Progenitor cell of endocrine pancreas (in vitro differentiated cells): ENCODE measurements around the gene NELFB. TPM values are rescaled to one million over a fixed set of nuclear protein-coding genes. Genes with fewer than 3 reads are reported as not detected.
A peak's percentile ranks its signal among the peaks of the same experiment; 100 is the strongest.

Experiments
- DNase-seq: peaks from one replicate; pipeline ENCODE4 v3.0.0; 2021; ENCODE audit warnings: low spot score; ENCODE audit not compliant: unreplicated experiment
- H3K27ac Mint-ChIP-seq: 2 replicates; pipeline ENCODE4 v1.8.0; 2021; ENCODE audit warnings: mild to moderate bottlenecking, moderate library complexity, mixed read lengths
- H3K27me3 Mint-ChIP-seq: 2 replicates; pipeline ENCODE4 v1.8.0; 2021; ENCODE audit warnings: mixed read lengths
- H3K36me3 Mint-ChIP-seq: 2 replicates; pipeline ENCODE4 v1.8.0; 2022; ENCODE audit warnings: mixed read lengths; ENCODE audit not compliant: insufficient read depth
- H3K4me1 Mint-ChIP-seq: 2 replicates; pipeline ENCODE4 v1.8.0; 2021; ENCODE audit warnings: low read depth, mixed read lengths
- H3K4me3 Mint-ChIP-seq: 2 replicates; pipeline ENCODE4 v1.8.0; 2021; ENCODE audit warnings: low read depth, mild to moderate bottlenecking, moderate library complexity, mixed read lengths
- H3K9me3 Mint-ChIP-seq: 2 replicates; pipeline ENCODE4 v1.8.0; 2021; ENCODE audit warnings: low read depth, mixed read lengths
- CTCF ChIP-seq: fragments of 200-600 bp; sonication (generic); IDR thresholded peaks from one replicate; pipeline ENCODE4 v1.5.0; 2021; ENCODE audit warnings: antibody characterized with exemption, mild to moderate bottlenecking; ENCODE audit not compliant: unreplicated experiment
- total RNA-seq: library from RNA; stranded (reverse); gene quantifications from 2 replicates; pipeline ENCODE4 v1.2.1, GENCODE V29; 2021

The NELFB gene
- total RNA-seq, 1 donor from 2014 or later: 62.3 TPM

- DNase-seq: peak; percentile 50
- H3K27me3 Mint-ChIP-seq: no peaks in the 10 kb centered on the region
- H3K4me3 Mint-ChIP-seq: peak within 1 kb of the TSS; percentile 78
- peaks cover 1% of the 10 kb centered on the region for H3K36me3 Mint-ChIP-seq
- H3K9me3 Mint-ChIP-seq: no peaks in the 10 kb centered on the region
- TF ChIP-seq CTCF: peak; percentile 19
- peak within 1 kb of the TSS; percentile 96 for H3K27ac Mint-ChIP-seq
- H3K4me1 Mint-ChIP-seq: peaks cover 10% of the 10 kb centered on the region
These were observed 32.7 kb upstream of the NELFB start, which contains the start of gene RNF208 for GRCh38 chr9:137222190-137223077. Gene RNF208 (minus strand): TSS chr9:137222240. CDS start chr9:137221212, 1,028 bp downstream.

GRCh38 chr9:137223078-137223970 is 31.8 kb upstream of the NELFB start:
- peak overlapping the region; percentile 78 for H3K4me3 Mint-ChIP-seq
- peak overlapping the region; percentile 96 for H3K27ac Mint-ChIP-seq
- TF ChIP-seq CTCF: no peak
- H3K27me3 Mint-ChIP-seq: no peaks in the 10 kb centered on the region
- DNase-seq: peak; percentile 90
- peaks cover 1% of the 10 kb centered on the region for H3K36me3 Mint-ChIP-seq
- peaks cover 13% of the 10 kb centered on the region for H3K4me1 Mint-ChIP-seq
- H3K9me3 Mint-ChIP-seq: no peaks in the 10 kb centered on the region

GRCh38 chr9:137224830-137225694 is 30.1 kb upstream of the NELFB start, which contains the start of gene CYSRT1:
Gene CYSRT1 (plus strand): TSS chr9:137225174. CDS start chr9:137225622, 448 bp downstream.
- Mint-ChIP-seq H3K4me3 (peak within 1 kb of the TSS; percentile 78), H3K4me1 (peaks cover 9% of the 10 kb centered on the region), H3K36me3 (no peaks in the 10 kb centered on the region), H3K9me3 (no peaks in the 10 kb centered on the region), H3K27ac (peak within 1 kb of the TSS; percentile 69), H3K27me3 (no peaks in the 10 kb centered on the region)
- no peak for DNase-seq
- TF ChIP-seq CTCF: no peak

GRCh38 chr9:137225699-137226331 is 29.3 kb upstream of the NELFB start:
- Mint-ChIP-seq H3K36me3 (no peaks in the 10 kb centered on the region), H3K27ac (no peak overlapping the region), H3K4me1 (peaks cover 9% of the 10 kb centered on the region), H3K27me3 (no peaks in the 10 kb centered on the region), H3K9me3 (no peaks in the 10 kb centered on the region), H3K4me3 (no peak overlapping the region)
- DNase-seq: no peak
- TF ChIP-seq CTCF: no peak
